ENCODE data around the gene CRB2.
"Not testable (repeated sequence)": the region's sequence is repeated elsewhere in the genome, so short reads cannot be mapped to it uniquely, and the experiment has no call there.

DNA sequence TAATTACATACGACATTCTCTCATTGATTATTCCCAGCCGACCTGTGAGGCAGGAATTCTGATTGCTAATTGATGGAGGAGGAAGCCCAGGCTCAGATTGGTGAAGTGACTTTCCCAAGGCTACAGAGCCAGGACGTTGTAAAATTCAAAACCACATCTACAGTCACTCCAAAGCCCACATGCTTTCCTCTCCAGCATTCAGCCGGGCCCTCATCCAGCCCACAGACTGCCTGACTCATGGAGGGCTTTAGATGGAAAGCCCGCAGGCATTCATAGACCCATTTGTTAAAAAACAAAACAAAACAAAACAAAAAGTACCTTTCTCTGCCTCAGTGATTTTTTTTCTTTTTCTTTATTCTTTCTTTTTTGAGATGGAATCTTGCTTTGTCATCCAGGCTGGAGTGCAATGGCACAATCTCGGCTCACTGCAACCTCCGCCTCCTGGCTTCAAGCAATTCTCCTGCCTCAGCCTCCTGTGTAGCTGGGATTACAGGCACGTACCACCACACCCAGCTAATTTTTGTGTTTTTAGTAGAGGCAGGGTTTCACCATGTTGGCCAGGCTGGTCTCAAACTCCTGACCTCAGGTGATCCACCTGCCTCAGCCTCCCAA is 22.8 kb upstream of the CRB2 start:
- not testable (repeated sequence) for TF ChIP-seq ZNF384 (IDR thresholded peaks at IDR 0.05); SUZ12 (IDR thresholded peaks at IDR 0.05); CTBP1 (IDR thresholded peaks at IDR 0.05; ENCODE audit: borderline replicate concordance); BHLHE40 (IDR thresholded peaks at IDR 0.05; ENCODE audit: borderline replicate concordance); FOXA1 (IDR thresholded peaks at IDR 0.05); SP1 (IDR thresholded peaks at IDR 0.05); FOXM1 (IDR thresholded peaks at IDR 0.05; ENCODE audit: borderline replicate concordance); NFRKB (IDR thresholded peaks at IDR 0.05); FOXK2 (IDR thresholded peaks at IDR 0.05); ARNT (IDR thresholded peaks at IDR 0.05); TARDBP (IDR thresholded peaks at IDR 0.05); L3MBTL2 (conservative IDR thresholded peaks at IDR 0.05)
- TF ChIP-seq, protein P1, sequence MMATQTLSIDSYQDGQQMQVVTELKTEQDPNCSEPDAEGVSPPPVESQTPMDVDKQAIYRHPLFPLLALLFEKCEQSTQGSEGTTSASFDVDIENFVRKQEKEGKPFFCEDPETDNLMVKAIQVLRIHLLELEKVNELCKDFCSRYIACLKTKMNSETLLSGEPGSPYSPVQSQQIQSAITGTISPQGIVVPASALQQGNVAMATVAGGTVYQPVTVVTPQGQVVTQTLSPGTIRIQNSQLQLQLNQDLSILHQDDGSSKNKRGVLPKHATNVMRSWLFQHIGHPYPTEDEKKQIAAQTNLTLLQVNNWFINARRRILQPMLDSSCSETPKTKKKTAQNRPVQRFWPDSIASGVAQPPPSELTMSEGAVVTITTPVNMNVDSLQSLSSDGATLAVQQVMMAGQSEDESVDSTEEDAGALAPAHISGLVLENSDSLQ (IDR thresholded peaks at IDR 0.05), result not testable (repeated sequence)
